ENCODE measurements around the gene RASL11A. TPM values are rescaled to one million over a fixed set of nuclear protein-coding genes. Genes with fewer than 3 reads are reported as not detected.

RASL11A gene
- total and polyA plus RNA-seq, 2 of the 13 experiments (the other 11 are each of a cell fraction or from before 2014, with no cell fraction given): 3.0 to 4.1 TPM

GRCh38 chr13:27304611-27305010 lies 34.0 kb downstream of the RASL11A start:
- Histone ChIP-seq H3K4me1 (ENCODE audit: insufficient read depth, low read length) (no peaks in the 10 kb centered on the region), H2AFZ (ENCODE audit: low read length) (no peak overlapping the region), H3K79me2 (ENCODE audit: insufficient read depth, low read length) (no peaks in the 10 kb centered on the region), H3K9me3 (ENCODE audit: low read length) (no peaks in the 10 kb centered on the region), H3K27me3 (ENCODE audit: control insufficient read depth in 1 of 2, insufficient read depth in 2 of 2, low read length in 2 of 2) (peaks cover 1 to 20% of the 10 kb centered on the region in 2 experiments; a peak in 3 of 5 replicates), H3K27ac (ENCODE audit: extremely low read length, insufficient read depth, low read length) (no peak overlapping the region), H4K20me1 (ENCODE audit: insufficient read depth, low read length) (no peaks in the 10 kb centered on the region), H3K36me3 (replicated peaks in 1 of 2; ENCODE audit: control insufficient read depth in 1 of 2, insufficient read depth in 2 of 2, low read length in 2 of 2) (no peaks in the 10 kb centered on the region), H3K4me3 (replicated peaks in 1 of 3; ENCODE audit: insufficient read depth in 1 of 3, low read depth in 2 of 3, low read length in 3 of 3) (no peak overlapping the region), H3K4me2 (ENCODE audit: low read depth, low read length) (no peak overlapping the region), H3K9ac (ENCODE audit: insufficient read depth, low read depth, low read length) (no peak overlapping the region)
- in situ Hi-C loops (cut with HindIII; ENCODE audit: extremely low pct_ligation_motif_present, low pct_unique_long_range_greater_than_20kb): no loop called here
- FAIRE-seq (no peak), DNase-seq (ENCODE audit: low spot score) (no peak), ATAC-seq (no peak)
- CTCF ChIA-PET (ENCODE audit: low intra/inter-chr PET ratio, low total read pairs): no interaction called here
- POLR2A ChIA-PET: no interaction called here
- intact Hi-C loops (cut with micrococcal nuclease; ENCODE audit: unreplicated experiment): no loop called here
- WGBS (ENCODE audit: low lambda C conversion rate): 65% methylated on average over 2 of the region's 2 CpGs
- no TSS peak for BruUV-seq (replicated peaks)
- TF ChIP-seq ZKSCAN8 (CRISPR knock-in tag; IDR thresholded peaks at IDR 0.05; ENCODE audit: borderline replicate concordance) (no peak), GPN1 (CRISPR knock-in tag; IDR thresholded peaks at IDR 0.05; ENCODE audit: borderline replicate concordance) (no peak), ZNF33B (CRISPR knock-in tag; IDR thresholded peaks at IDR 0.05) (no peak), KDM3A (CRISPR knock-in tag; IDR thresholded peaks at IDR 0.05; ENCODE audit: low read depth) (no peak), SIX4 (CRISPR knock-in tag; IDR thresholded peaks at IDR 0.05) (no peak), PHF5A (CRISPR knock-in tag; IDR thresholded peaks at IDR 0.05; ENCODE audit: low read depth, unreplicated experiment) (no peak), HDAC2 (CRISPR knock-in tag; IDR thresholded peaks at IDR 0.05) (no peak), FLYWCH1 (CRISPR knock-in tag; IDR thresholded peaks at IDR 0.05) (no peak), ZBTB34 (CRISPR knock-in tag; IDR thresholded peaks at IDR 0.05) (no peak), SMAD3 (CRISPR knock-in tag; IDR thresholded peaks at IDR 0.05) (no peak), ELF1 (CRISPR knock-in tag; IDR thresholded peaks at IDR 0.05) (no peak)
